NCI-H2107 treated with DMSO at 0.1 percent for 48 hours (cell line): ENCODE results near the gene TMEM178A.
"Not testable (repeated sequence)": the region's sequence is repeated elsewhere in the genome, so short reads cannot be mapped to it uniquely, and the experiment has no call there.

Experiments used
- DNase-seq: peaks from one replicate; lab custom pipeline; 2025; ENCODE audit not compliant: unreplicated experiment; lab: John Stamatoyannopoulos, UW

The TMEM178A gene

GRCh38 chr2:39647104-39647765 is 18.5 kb upstream of the TMEM178A start:
- DNase-seq: no peak

- DNase-seq: no peak
Measured at GRCh38 chr2:39648580-39648979, 17.1 kb upstream of the TMEM178A start.

- DNase-seq: no peak
Measured at GRCh38 chr2:39649511-39649910, 16.2 kb upstream of the TMEM178A start.

- DNase-seq: no peak
Measured at GRCh38 chr2:39650468-39650867, 15.2 kb upstream of the TMEM178A start.

- DNase-seq: not testable (repeated sequence)
Measured at GRCh38 chr2:39656215-39656614, 9.5 kb upstream of the TMEM178A start.

- DNase-seq: no peak
Measured at GRCh38 chr2:39657287-39657937, 8.3 kb upstream of the TMEM178A start.

GRCh38 chr2:39658371-39658770 is 7.3 kb upstream of the TMEM178A start:
- DNase-seq: no peak

GRCh38 chr2:39659765-39660611 is 5.7 kb upstream of the TMEM178A start:
- no peak for DNase-seq

- DNase-seq: no peak
Measured at GRCh38 chr2:39660612-39661236, 5.0 kb upstream of the TMEM178A start.

GRCh38 chr2:39661826-39662225 is 3.9 kb upstream of the TMEM178A start:
- no peak for DNase-seq

GRCh38 chr2:39663187-39663930 is 2.4 kb upstream of the TMEM178A start:
- no peak for DNase-seq

GRCh38 chr2:39664232-39664887 is 1.4 kb upstream of the TMEM178A start:
- DNase-seq: no peak

- no peak for DNase-seq
Measured at GRCh38 chr2:39664888-39665591, 677 bp upstream of the TMEM178A start.

- no peak for DNase-seq
Measured at GRCh38 chr2:39666491-39667101, 879 bp downstream of the TMEM178A start.

GRCh38 chr2:39667104-39667885 is 1.6 kb downstream of the TMEM178A start:
- DNase-seq: no peak

- no peak for DNase-seq
Measured at GRCh38 chr2:39667886-39668276, 2.2 kb downstream of the TMEM178A start.

GRCh38 chr2:39668576-39669080 is 2.9 kb downstream of the TMEM178A start:
- DNase-seq: no peak

- no peak for DNase-seq
Measured at GRCh38 chr2:39671604-39672003, 5.9 kb downstream of the TMEM178A start.
